Esophagus squamous epithelium (tissue), 4 donors: ENCODE data around the gene MTURN.

ENCODE experiments used
- CTCF ChIP-seq, 6 experiments: fragments of 450-650 bp in 4 of 6; fragments of 200-600 bp in 2 of 6; sonication (generic) in 2 of 6; IDR thresholded peaks; one replicate each; pipeline ENCODE4 v1.5.1; 2016 to 2019; ENCODE audit warnings: antibody characterized with exemption in 6 of 6, mild to moderate bottlenecking in 4 of 6, moderate library complexity in 4 of 6
- POLR2A ChIP-seq, 4 donors: fragments of 450-650 bp; IDR thresholded peaks; one replicate each; pipeline ENCODE4 v1.6.1; 2017; ENCODE audit warnings: antibody characterized with exemption in 4 of 4, mild to moderate bottlenecking in 4 of 4, moderate library complexity in 3 of 4

DNA sequence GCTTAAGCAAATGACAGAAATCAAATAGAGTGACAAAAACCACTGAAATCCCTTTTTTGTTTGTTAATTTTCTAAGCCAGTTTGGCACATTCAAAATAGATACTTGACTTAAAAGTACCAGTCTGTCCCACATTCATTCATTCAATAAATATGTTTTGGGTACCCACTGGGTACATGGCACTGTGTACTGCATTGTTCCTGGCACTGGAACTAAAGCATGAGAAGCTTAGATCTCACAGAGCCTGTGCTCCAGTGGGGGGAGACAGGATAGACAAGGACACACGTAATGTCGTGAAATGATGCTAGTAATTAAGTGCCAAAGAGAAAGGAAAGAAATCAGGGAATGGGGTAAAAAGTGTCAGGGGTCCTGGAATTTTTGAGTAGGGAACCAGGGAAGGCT lies 13.0 kb downstream of the MTURN start:
- TF ChIP-seq CTCF (IDR thresholded peaks at IDR 0.05) (no peak), POLR2A (IDR thresholded peaks at IDR 0.05) (no peak)
